GM15510 (cell line): ENCODE measurements around the gene RPL31.
A peak's percentile ranks its signal among the peaks of the same experiment; 100 is the strongest.

Source experiments
- POLR2A ChIP-seq: IDR thresholded peaks from 3 replicates; pipeline ENCODE4 v1.6.1; 2011; ENCODE audit warnings: borderline replicate concordance; ENCODE audit not compliant: insufficient read length; ENCODE audit errors: extremely low read depth

Gene RPL31

GRCh38 chr2:101001691-101002561, at the start of gene RPL31:
TSS of gene RPL31 (plus strand) at chr2:101002289. CDS start at chr2:101002702, 413 bp downstream.
- TF ChIP-seq POLR2A, result peak; percentile 98

- no peak for TF ChIP-seq POLR2A
Measured at GRCh38 chr2:100952512-100952911, 49.6 kb upstream of the RPL31 start.

- TF ChIP-seq POLR2A, result no peak
Measured at GRCh38 chr2:100953406-100954043, 48.6 kb upstream of the RPL31 start.

GRCh38 chr2:100954044-100954420, 48.1 kb upstream of the RPL31 start:
- no peak for TF ChIP-seq POLR2A

- TF ChIP-seq POLR2A, result no peak
Measured at GRCh38 chr2:100955226-100955625, 46.9 kb upstream of the RPL31 start.

- TF ChIP-seq POLR2A, result no peak
Measured at GRCh38 chr2:100956081-100956480, 46.0 kb upstream of the RPL31 start.

GRCh38 chr2:100957996-100958653, 44.0 kb upstream of the RPL31 start:
- no peak for TF ChIP-seq POLR2A

- TF ChIP-seq POLR2A, result no peak
Measured at GRCh38 chr2:100959225-100959880, 42.7 kb upstream of the RPL31 start.

GRCh38 chr2:100960688-100961087, 41.4 kb upstream of the RPL31 start:
- no peak for TF ChIP-seq POLR2A

GRCh38 chr2:100962366-100963025, 39.6 kb upstream of the RPL31 start:
- no peak for TF ChIP-seq POLR2A

- no peak for TF ChIP-seq POLR2A
Measured at GRCh38 chr2:100963026-100963375, 39.1 kb upstream of the RPL31 start.

GRCh38 chr2:100964222-100964621, 37.9 kb upstream of the RPL31 start:
- no peak for TF ChIP-seq POLR2A

- no peak for TF ChIP-seq POLR2A
Measured at GRCh38 chr2:100964681-100965169, 37.4 kb upstream of the RPL31 start.

- no peak for TF ChIP-seq POLR2A
Measured at GRCh38 chr2:100965596-100965995, 36.5 kb upstream of the RPL31 start.
